ENCODE data around the gene AGO4. TPM values are rescaled to one million over a fixed set of nuclear protein-coding genes. Genes with fewer than 3 reads are reported as not detected.

Gene AGO4
- total and polyA plus RNA-seq, 3 donors from 2014 or later = 17.4 to 24.0 (median 21.6) TPM

GRCh38 chr1:35902671-35903070 lies 94.9 kb downstream of the AGO4 start:
- no peaks in the 10 kb centered on the region for H3K36me3 ChIP-seq (ENCODE audit: low read depth, missing control alignments)
- H3K4me1 ChIP-seq = no peaks in the 10 kb centered on the region
- DNase-seq = no peak
- WGBS, 2 donors = 95 to 97% methylated on average over 2 of the region's 2 CpGs
- H3K9me3 ChIP-seq = no peaks in the 10 kb centered on the region
- TF ChIP-seq POLR2A (IDR thresholded peaks at IDR 0.05) (no peak), CTCF (IDR thresholded peaks at IDR 0.05) (no peak)
- intact Hi-C loops (cut with DNase I; ENCODE audit: low total_unique reads) = no loop called here
- H3K27ac ChIP-seq = no peak overlapping the region
- H3K27me3 ChIP-seq = no peaks in the 10 kb centered on the region
- H3K4me3 ChIP-seq = no peak overlapping the region

Other genes with a start within 250 kb of the AGO4 start
- gene TFAP2E, start 234.7 kb upstream of the AGO4 start, total RNA-seq = 1 to 10 TPM; 1.9 to 4.0 TPM
- gene TFAP2E, start 234.7 kb upstream of the AGO4 start, polyA plus RNA-seq (ENCODE audit: insufficient read depth, low read depth, low replicate concordance) = 1.9 TPM
- gene PSMB2, start 166.5 kb upstream of the AGO4 start, total RNA-seq = 10 to 100 TPM; 46.8 to 50.1 TPM
- gene PSMB2, start 166.5 kb upstream of the AGO4 start, polyA plus RNA-seq (ENCODE audit: insufficient read depth, low read depth, low replicate concordance) = 59.9 TPM
- gene C1orf216, start 89.1 kb upstream of the AGO4 start, total RNA-seq = 10 to 100 TPM; 17.7 to 19.8 TPM
- gene C1orf216, start 89.1 kb upstream of the AGO4 start, polyA plus RNA-seq (ENCODE audit: insufficient read depth, low read depth, low replicate concordance) = 20.5 TPM
- gene CLSPN, start 38.0 kb upstream of the AGO4 start, total RNA-seq = 10 to 100 TPM in 1 of 2 donors, 1 to 10 TPM in 1; 8.8 to 28.8 TPM
- gene CLSPN, start 38.0 kb upstream of the AGO4 start, polyA plus RNA-seq (ENCODE audit: insufficient read depth, low read depth, low replicate concordance) = 4.9 TPM
- 10 to 100 TPM; 32.3 to 41.9 TPM for gene AGO1, start 75.2 kb downstream of the AGO4 start, total RNA-seq
- 11.5 TPM for gene AGO1, start 75.2 kb downstream of the AGO4 start, polyA plus RNA-seq (ENCODE audit: insufficient read depth, low read depth, low replicate concordance)
- gene AGO3, start 123.1 kb downstream of the AGO4 start, total RNA-seq = 10 to 100 TPM; 42.6 to 47.2 TPM
- gene AGO3, start 123.1 kb downstream of the AGO4 start, polyA plus RNA-seq (ENCODE audit: insufficient read depth, low read depth, low replicate concordance) = 22.4 TPM